ENCODE results near the gene METAP1. TPM values are rescaled to one million over a fixed set of nuclear protein-coding genes. Genes with fewer than 3 reads are reported as not detected.

The METAP1 gene
- total and polyA plus RNA-seq, 2 of the 8 experiments (the other 6 are each of a cell fraction or from before 2014, with no cell fraction given) = 50.6 to 85.2 TPM

GRCh38 chr4:99088481-99089365, 93.2 kb downstream of the METAP1 start, which contains the start of gene ADH5 (continued):
- TF ChIP-seq HDAC2 (IDR thresholded peaks at IDR 0.05; ENCODE audit: borderline replicate concordance in 1 of 2, low read depth in 2 of 2, low read length in 2 of 2) (no peak), SUZ12 (IDR thresholded peaks at IDR 0.05; ENCODE audit: low read length) (no peak), ASH2L (IDR thresholded peaks at IDR 0.05; ENCODE audit: low read length) (peak; percentile 88), BRCA1 (IDR thresholded peaks at IDR 0.05; ENCODE audit: low read depth, low read length) (no peak), CBX5 (IDR thresholded peaks at IDR 0.05; ENCODE audit: low read depth, low read length) (no peak), SP4 (IDR thresholded peaks at IDR 0.05; ENCODE audit: low read length) (no peak), YY1 (IDR thresholded peaks at IDR 0.05; ENCODE audit: low read depth, low read length) (peak; percentile 78), PHF8 (conservative IDR thresholded peaks at IDR 0.05; ENCODE audit: low read depth, low read length) (peak; percentile 86), CHD2 (IDR thresholded peaks at IDR 0.05; ENCODE audit: low read length) (no peak), JUND (IDR thresholded peaks at IDR 0.05; ENCODE audit: low read length) (no peak), HDAC6 (IDR thresholded peaks at IDR 0.05; ENCODE audit: low read depth, low read length) (no peak), GTF2F1 (IDR thresholded peaks at IDR 0.05; ENCODE audit: borderline replicate concordance, low read depth, low read length) (no peak), TBP (IDR thresholded peaks at IDR 0.05; ENCODE audit: low read depth, low read length) (peak; percentile 69), ATF3 (IDR thresholded peaks at IDR 0.05; ENCODE audit: insufficient read depth, low read depth, low read length) (no peak), RNF2 (IDR thresholded peaks at IDR 0.05; ENCODE audit: borderline replicate concordance, low read depth, low read length, missing control alignments, poor library complexity, severe bottlenecking) (no peak), SP2 (IDR thresholded peaks at IDR 0.05; ENCODE audit: low read length) (no peak), TAF1 (IDR thresholded peaks at IDR 0.05; ENCODE audit: low read depth, low read length) (peak; percentile 88), SIN3A (conservative IDR thresholded peaks at IDR 0.05 in 1 of 2, IDR thresholded peaks at IDR 0.05 in 1 of 2; ENCODE audit: low read depth in 1 of 2, low read length in 2 of 2) (0 out of 4 replicates have a peak, but pooled peaks of 1 of the 2 experiments have one; percentile 24), MAX (IDR thresholded peaks at IDR 0.05) (peak; percentile 80), JUN (IDR thresholded peaks at IDR 0.05; ENCODE audit: low read depth, low read length) (no peak), POLR2AphosphoS5 (IDR thresholded peaks at IDR 0.05; ENCODE audit: low read depth, low read length) (peak; percentile 91), POU5F1 (IDR thresholded peaks at IDR 0.05; ENCODE audit: low read depth, low read length) (no peak), CEBPB (IDR thresholded peaks at IDR 0.05; ENCODE audit: low read depth, low read length) (no peak)
